Stimulated activated effector memory CD8-positive, alpha-beta T cell treated with anti-CD3 and anti-CD28 coated beads, Interleukin-12 subunit alpha, Interleukin-12 subunit beta, amount 100 ng/mL, for 72 hours (primary cell): ENCODE measurements around the gene PDK1.

Experiments used
- ATAC-seq: fragments of 150-1000 bp; cut with Tn5 transposase; 2 replicates; pipeline ENCODE4 v1.10.0; 2021
- DNase-seq, 2 donors: peaks; one replicate each; pipeline ENCODE4 v3.0.0; 2021 to 2022; ENCODE audit warnings: low spot score in 2 of 2
- H3K27ac Mint-ChIP-seq: one replicate; pipeline ENCODE4 v1.8.0; 2022; ENCODE audit warnings: mild to moderate bottlenecking, mixed read lengths
- H3K36me3 Mint-ChIP-seq: one replicate; pipeline ENCODE4 v1.8.0; 2022; ENCODE audit warnings: mild to moderate bottlenecking, mixed read lengths
- H3K4me1 Mint-ChIP-seq: one replicate; pipeline ENCODE4 v1.8.0; 2022; ENCODE audit warnings: mixed read lengths
- H3K4me3 Mint-ChIP-seq: one replicate; pipeline ENCODE4 v1.8.0; 2022; ENCODE audit warnings: mild to moderate bottlenecking, mixed read lengths
- H3K9me3 Mint-ChIP-seq: one replicate; pipeline ENCODE4 v1.8.0; 2022; ENCODE audit warnings: mixed read lengths

PDK1 gene

DNA sequence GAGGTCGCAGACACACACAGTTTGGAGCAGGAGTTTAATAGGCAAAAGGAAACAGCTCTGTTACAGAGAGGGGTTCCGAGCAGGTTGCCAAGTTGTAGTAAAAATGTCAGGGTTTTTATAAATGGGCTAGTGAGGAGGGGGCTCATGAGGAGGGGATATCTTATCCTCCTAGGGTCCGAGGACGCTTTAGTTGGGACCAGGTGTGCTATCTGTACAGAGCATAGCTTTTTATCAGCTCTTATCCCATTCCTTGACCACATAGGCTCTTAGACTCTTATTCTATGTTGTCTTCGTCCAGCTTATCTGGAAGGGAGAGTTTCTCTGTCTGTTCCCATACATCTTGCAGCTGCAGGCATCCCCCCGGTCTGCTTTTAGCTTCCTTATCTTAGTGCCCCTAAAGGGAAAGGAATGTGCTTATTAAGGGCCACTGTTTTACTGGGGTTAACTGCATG is 44.7 kb downstream of the PDK1 start:
- no peaks in the 10 kb centered on the region for H3K4me1 Mint-ChIP-seq
- H3K9me3 Mint-ChIP-seq = no peaks in the 10 kb centered on the region
- ATAC-seq (no peak), DNase-seq (no peak)
- peaks cover 71% of the 10 kb centered on the region for H3K36me3 Mint-ChIP-seq
- no peak overlapping the region for H3K4me3 Mint-ChIP-seq
- no peak overlapping the region for H3K27ac Mint-ChIP-seq

DNA sequence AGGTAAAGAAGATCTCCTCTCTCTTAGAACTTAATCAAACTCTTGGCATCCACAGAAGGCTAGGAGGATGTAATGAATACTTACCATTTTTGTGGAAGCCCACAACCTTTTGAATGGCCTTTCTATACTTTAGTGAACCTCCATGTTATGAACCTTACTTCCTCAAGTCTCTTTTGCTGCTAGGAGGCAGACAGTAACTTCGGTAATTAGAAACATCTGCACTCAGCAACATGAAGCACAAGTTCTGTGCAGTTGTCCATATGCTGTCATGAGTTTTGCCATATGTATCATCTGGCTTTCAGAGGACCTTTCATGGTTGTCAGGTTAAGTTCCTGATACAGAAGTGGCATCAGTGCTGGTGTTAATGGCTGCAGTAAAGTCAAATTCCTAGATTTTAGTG is 50.4 kb downstream of the PDK1 start:
- no peak for ATAC-seq
- Mint-ChIP-seq H3K9me3 (no peaks in the 10 kb centered on the region), H3K4me3 (no peak overlapping the region), H3K4me1 (no peaks in the 10 kb centered on the region), H3K27ac (no peak overlapping the region), H3K36me3 (peaks cover 65% of the 10 kb centered on the region)
- no peak for DNase-seq

DNA sequence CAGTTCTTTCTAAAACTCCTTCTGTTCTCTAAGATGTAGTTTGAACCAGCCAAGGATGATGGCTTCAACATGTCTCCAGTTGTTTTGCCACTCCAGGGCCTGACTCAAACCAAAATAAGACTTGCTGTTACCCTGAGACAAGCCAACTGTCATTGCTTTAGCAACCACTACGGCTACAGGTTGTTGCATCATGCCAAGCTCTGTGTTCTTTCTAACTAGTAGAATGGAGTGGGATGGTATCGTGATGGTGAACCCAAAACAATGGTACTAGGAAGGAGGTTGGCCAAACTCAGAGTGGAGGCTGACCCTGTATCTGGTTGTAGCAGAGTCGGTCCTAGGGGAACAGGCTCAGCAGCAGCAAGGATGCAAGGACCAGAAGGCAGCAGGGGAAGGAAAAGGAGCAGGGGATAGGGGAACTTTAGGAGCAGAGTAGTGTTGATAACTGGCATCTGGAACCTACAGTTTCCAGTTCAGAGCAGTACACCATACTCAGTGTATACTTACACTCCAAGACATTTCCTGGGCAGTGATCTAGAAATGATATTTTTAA is 51.6 kb downstream of the PDK1 start:
- Mint-ChIP-seq H3K9me3 (no peaks in the 10 kb centered on the region), H3K36me3 (peaks cover 77% of the 10 kb centered on the region), H3K27ac (peak overlapping the region; percentile 55), H3K4me1 (no peaks in the 10 kb centered on the region), H3K4me3 (no peak overlapping the region)
- ATAC-seq (no peak), DNase-seq (no peak)

DNA sequence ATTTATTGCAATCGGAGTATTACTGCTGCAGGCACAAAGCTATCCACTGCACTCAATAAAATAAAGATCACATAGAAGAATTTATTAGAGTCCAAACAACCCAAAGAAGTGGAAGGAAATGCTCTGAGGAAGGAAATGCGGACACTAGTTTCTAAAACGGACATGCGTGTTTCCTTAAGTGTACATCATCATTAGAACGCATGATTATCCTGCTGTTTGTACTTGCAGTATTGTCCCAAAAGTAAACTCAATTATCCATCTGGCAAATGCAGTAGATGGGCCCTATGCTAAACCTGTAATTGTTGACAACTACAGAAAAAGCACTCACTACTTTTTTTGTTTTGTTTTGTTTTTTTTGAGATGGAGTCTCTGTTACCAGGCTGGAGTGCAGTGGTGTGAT is 53.6 kb downstream of the PDK1 start:
- H3K4me1 Mint-ChIP-seq = no peaks in the 10 kb centered on the region
- no peak for DNase-seq
- H3K9me3 Mint-ChIP-seq = no peaks in the 10 kb centered on the region
- H3K36me3 Mint-ChIP-seq = peaks cover 66% of the 10 kb centered on the region
- ATAC-seq = no peak
- no peak overlapping the region for H3K27ac Mint-ChIP-seq
- no peak overlapping the region for H3K4me3 Mint-ChIP-seq

DNA sequence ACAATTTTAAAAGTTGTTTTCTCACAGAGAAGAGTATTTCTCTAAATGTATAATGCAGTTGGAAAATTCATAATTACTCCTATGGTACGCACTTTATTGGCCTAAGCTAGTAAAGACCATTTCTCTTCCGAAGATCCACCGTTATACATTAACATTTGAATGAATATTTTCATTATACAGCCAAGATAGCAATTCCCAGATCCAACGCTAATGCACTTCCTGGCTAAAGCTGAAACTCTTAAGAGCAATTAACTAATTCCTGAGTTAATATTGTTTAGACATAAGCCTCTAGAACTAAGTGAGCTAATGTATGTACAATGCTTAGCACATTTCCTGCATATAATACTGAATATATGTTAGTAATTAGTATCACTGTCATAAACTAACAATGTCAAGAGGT is 56.2 kb downstream of the PDK1 start:
- H3K9me3 Mint-ChIP-seq = no peaks in the 10 kb centered on the region
- H3K4me1 Mint-ChIP-seq = no peaks in the 10 kb centered on the region
- H3K36me3 Mint-ChIP-seq = peaks cover 60% of the 10 kb centered on the region
- no peak overlapping the region for H3K27ac Mint-ChIP-seq
- no peak overlapping the region for H3K4me3 Mint-ChIP-seq
- no peak for DNase-seq
- no peak for ATAC-seq

DNA sequence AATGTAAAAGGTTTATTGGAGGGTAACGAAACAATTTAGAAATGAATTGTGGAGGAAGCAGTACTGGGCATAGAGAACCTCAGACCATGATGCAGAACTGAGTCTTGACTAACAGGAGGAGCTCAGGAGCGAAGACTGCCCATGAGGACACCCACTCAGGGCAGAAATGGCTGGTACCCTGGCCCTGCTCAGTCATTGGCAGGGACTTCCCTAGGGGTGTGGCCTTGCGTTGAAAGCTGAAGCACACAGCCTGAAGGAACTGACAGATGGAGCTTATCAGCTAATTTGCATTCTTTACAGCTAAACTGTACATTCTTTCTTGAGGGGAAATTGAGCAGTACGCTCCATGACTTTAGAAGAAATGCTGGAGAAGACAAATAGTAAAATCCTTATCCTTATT is 57.1 kb downstream of the PDK1 start:
- no peak for DNase-seq
- no peaks in the 10 kb centered on the region for H3K4me1 Mint-ChIP-seq
- H3K27ac Mint-ChIP-seq = no peak overlapping the region
- peaks cover 54% of the 10 kb centered on the region for H3K36me3 Mint-ChIP-seq
- ATAC-seq = no peak
- H3K9me3 Mint-ChIP-seq = no peaks in the 10 kb centered on the region
- no peak overlapping the region for H3K4me3 Mint-ChIP-seq

DNA sequence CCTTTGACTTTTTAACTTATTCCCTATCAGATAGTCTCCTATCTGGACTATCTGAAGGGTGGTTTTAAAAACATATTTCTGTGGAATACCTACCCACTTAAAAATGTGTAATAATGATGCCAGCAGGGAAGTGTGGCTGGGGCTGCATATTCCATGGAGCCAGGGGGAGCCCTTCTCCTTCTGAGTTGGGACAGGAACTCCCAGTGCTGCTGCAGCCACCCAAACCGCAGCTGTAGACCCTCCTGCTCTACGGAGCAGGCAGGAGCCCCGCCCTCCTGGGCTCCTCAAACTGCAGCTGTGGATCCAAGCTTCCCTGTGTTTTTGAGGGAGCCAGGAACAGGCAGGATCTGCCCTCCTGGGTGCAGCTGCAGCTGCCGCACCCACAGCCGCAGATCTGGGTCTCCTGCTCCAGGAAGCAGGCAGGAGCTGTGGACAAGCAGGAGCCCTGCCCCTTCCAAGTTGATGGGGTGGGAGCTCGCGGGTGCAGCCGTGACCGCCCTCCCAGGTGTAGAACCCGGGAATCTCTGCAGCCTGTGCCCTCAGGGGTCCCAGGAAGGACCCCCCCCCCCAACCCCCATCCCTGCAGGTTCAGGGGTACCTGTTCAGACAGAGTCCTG is 57.8 kb downstream of the PDK1 start:
- Mint-ChIP-seq H3K9me3 (no peaks in the 10 kb centered on the region), H3K36me3 (peaks cover 54% of the 10 kb centered on the region), H3K4me3 (no peak overlapping the region), H3K4me1 (no peaks in the 10 kb centered on the region), H3K27ac (no peak overlapping the region)
- ATAC-seq = no peak
- DNase-seq = no peak

DNA sequence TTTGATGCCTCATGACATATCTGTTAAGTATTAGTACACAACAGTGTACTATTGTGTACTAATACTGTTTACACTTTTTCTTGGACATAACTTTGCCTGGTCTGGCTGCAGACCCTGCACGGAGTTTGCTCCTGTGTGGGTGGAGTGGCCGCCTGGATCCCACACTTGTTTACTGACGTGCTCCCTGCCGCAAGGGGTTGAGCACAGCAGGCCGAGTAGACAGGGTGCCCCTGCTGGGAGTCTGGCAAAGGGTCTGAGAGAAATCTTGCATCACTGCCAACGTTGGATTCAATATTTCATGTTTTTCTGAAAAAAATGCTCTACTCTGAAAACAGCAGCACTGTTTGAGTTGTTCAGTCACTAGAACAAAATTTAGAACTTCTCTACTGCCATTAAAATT is 59.0 kb downstream of the PDK1 start:
- Mint-ChIP-seq H3K4me1 (no peaks in the 10 kb centered on the region), H3K4me3 (no peak overlapping the region), H3K9me3 (no peaks in the 10 kb centered on the region), H3K27ac (no peak overlapping the region), H3K36me3 (peaks cover 43% of the 10 kb centered on the region)
- DNase-seq (no peak), ATAC-seq (no peak)

DNA sequence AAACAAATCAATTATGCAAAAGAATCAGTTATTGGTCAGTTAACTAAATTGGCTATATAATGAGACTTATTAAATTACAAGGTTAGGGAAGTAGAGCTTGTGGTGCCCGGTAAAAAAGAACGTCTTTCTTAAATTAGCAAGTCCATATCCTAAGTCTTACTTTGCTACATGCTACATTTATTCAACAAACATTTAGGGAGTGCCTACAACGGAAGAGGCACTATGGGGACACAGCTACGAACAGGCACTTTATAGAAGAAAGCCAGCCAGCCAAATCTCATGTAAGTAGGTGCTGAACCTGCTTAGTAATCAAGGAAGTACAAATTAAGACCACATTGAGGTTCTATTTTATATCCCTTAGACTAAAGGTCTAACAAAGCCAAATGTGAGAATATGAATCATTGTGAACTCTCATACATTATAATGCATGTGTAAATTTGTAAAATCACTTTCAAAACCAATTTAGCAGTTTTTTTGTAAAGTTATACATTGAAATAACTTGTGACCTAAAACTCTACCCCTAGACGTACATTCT is 59.9 kb downstream of the PDK1 start:
- ATAC-seq = no peak
- Mint-ChIP-seq H3K9me3 (no peaks in the 10 kb centered on the region), H3K27ac (no peak overlapping the region), H3K36me3 (peaks cover 34% of the 10 kb centered on the region), H3K4me3 (no peak overlapping the region), H3K4me1 (no peaks in the 10 kb centered on the region)
- no peak for DNase-seq

DNA sequence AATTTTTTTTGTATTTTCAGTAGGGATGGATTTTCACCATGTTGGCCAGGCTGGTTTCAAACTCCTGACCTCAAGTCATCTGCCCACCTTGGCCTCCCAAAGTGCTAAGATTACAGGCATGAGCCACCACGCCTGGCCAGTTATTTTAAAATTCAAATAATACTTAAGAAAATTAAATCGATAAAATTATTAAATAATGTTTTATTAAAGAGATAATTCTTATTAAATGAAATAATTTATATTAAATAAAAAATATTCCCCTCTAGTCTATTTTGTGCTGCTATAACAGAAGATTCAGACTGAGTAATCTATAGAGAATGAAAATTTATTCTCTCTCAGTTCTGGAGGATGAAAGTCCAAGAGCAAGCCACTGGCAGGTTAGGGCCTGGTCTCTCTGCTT is 61.2 kb downstream of the PDK1 start:
- DNase-seq (no peak), ATAC-seq (no peak)
- H3K4me1 Mint-ChIP-seq = no peaks in the 10 kb centered on the region
- H3K9me3 Mint-ChIP-seq = no peaks in the 10 kb centered on the region
- H3K4me3 Mint-ChIP-seq = no peak overlapping the region
- H3K27ac Mint-ChIP-seq = no peak overlapping the region
- peaks cover 21% of the 10 kb centered on the region for H3K36me3 Mint-ChIP-seq

DNA sequence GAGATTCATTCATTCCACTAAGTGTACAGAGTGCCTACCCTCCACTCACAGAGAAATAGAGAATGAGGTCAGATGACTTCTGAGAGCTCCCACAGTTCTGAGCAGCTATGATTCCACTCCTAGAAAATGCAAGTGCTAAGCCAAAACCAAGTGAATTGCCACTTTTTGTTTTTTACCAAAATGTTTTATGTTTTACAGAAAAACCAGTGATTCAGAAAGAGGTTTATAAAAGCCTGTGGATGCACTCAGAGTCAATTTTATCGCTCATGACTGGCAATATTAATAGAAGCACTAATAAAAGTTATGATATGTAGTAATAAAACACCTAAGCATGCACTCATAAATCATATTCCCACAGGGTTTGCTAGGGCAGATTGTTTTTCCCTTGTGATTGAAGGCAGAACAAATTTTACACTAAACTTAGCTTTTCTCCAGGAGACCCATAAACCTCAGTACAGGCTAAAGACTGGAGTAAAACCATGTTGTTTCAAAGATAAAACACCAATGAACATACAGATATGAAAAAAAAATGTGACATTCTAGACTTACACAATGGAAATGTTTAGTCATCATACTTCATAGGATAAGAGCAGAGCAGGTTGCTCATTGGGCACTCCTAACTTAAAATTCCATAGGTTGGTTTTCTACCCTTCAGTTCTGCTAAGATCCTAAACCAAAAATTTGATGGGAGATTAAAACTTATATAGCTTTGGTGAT is 67.5 kb downstream of the PDK1 start:
- no peak for DNase-seq
- Mint-ChIP-seq H3K36me3 (no peaks in the 10 kb centered on the region), H3K9me3 (no peaks in the 10 kb centered on the region)

DNA sequence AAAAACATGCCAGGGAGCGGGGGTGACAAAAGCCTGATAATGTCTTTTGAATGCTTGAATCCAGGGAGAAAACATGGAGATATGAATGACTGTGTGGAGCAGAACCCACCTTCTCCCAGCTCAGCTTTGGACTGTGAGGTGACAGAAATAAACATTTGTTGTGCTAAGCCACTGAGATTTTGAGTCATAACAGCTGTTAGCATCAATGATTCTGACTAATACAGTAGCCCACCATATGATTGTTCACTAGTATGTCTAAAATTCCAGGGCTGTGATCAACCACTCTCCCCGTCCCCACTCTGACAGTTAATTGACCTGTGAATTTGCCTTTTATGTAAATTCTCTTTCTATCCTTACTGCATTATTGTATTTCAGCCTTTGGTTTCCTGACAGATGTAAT is 69.1 kb downstream of the PDK1 start:
- Mint-ChIP-seq H3K36me3 (no peaks in the 10 kb centered on the region), H3K4me1 (no peaks in the 10 kb centered on the region), H3K4me3 (no peak overlapping the region), H3K9me3 (no peaks in the 10 kb centered on the region), H3K27ac (no peak overlapping the region)
- ATAC-seq = peak; percentile 51
- no peak for DNase-seq

More for the DNA sequence above, 67.5 kb downstream of the PDK1 start:
- Mint-ChIP-seq H3K4me3 (no peak overlapping the region), H3K4me1 (no peaks in the 10 kb centered on the region), H3K27ac (no peak overlapping the region)
- ATAC-seq = no peak

DNA sequence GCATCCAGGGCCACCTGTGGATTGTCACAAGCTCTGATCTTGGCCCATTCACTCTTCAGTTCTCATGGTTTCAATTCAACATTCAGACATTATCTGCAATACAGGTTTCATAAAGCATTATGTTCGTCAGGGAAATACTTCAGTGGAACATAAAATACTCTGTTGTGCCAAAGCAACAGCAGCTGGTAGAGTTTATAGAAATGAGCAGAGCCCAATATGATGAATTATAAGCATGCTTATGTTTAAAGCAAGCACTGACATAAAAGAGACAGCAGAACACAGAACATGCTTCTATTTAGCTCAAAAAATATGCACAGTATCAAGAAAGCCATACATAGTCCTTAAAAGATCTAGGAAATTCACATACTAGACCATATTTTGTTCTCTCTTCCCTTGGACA is 71.3 kb downstream of the PDK1 start:
- H3K36me3 Mint-ChIP-seq = no peaks in the 10 kb centered on the region
- DNase-seq = no peak
- ATAC-seq = no peak

DNA sequence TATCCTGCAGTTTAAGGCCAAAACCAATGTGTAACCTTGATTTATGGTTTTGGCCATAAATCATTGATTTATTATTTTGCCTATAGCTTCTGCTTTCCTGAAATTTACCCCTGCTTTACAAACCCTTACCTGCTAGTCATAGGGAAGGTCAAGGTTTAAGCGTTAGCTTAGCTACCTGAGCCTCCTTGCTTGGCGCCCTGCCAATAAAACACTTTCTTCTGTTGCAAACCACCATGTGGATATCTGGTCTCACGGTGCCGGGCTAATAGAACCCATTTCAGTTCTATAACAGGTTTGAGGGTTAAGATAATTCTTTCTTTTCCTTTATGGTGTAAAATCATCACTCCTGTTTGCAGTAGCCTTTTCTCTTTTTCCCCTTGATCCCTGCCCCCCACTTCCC is 72.2 kb downstream of the PDK1 start:
- Mint-ChIP-seq H3K4me1 (no peaks in the 10 kb centered on the region), H3K9me3 (no peaks in the 10 kb centered on the region), H3K27ac (no peak overlapping the region), H3K4me3 (no peak overlapping the region), H3K36me3 (no peaks in the 10 kb centered on the region)
- DNase-seq (no peak), ATAC-seq (no peak)

More for the DNA sequence above, 71.3 kb downstream of the PDK1 start:
- Mint-ChIP-seq H3K4me1 (no peaks in the 10 kb centered on the region), H3K9me3 (no peaks in the 10 kb centered on the region), H3K4me3 (no peak overlapping the region), H3K27ac (no peak overlapping the region)

DNA sequence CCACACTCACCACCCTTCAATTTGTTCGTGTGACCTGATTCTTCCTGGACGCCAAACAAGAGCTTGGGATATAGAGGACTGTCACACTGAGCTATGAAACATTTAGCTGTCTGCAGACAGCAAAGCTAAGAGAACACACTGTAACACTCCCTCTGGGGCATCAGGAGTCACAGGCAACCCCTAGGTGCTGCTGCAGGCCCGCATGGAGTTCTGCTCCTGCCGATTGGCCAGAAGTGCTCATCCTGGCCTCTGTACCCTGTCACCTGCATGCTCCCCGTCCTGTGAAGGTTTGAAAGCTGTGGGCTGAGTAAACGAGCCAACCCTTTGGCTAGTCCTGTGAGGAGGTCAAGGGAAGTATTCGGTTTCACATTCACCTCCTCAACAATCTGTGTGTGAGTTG is 73.7 kb downstream of the PDK1 start:
- Mint-ChIP-seq H3K4me1 (no peaks in the 10 kb centered on the region), H3K27ac (no peak overlapping the region)

DNA sequence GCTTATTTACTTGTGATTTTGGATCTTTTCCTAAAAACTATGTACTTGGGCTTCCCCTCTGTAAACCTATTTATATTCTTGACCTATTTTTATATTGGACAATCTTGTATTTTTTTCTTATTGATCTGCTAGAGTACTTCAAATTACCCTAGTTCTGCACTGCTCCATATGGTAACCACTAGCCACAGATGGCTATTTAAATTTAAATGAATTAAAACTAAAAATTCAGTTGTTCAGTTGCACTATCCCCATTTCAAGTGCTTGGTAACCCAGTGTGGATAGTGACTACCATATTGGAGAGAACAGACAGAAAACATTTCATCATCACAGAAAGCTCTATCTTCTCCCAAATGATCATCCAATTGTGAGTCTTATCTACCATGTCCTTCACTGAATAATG is 74.3 kb downstream of the PDK1 start:
- no peak overlapping the region for H3K4me3 Mint-ChIP-seq
- H3K36me3 Mint-ChIP-seq = no peaks in the 10 kb centered on the region
- H3K27ac Mint-ChIP-seq = no peak overlapping the region

More for the DNA sequence above, 73.7 kb downstream of the PDK1 start:
- no peaks in the 10 kb centered on the region for H3K36me3 Mint-ChIP-seq
- ATAC-seq = no peak
- H3K4me3 Mint-ChIP-seq = no peak overlapping the region
- no peak for DNase-seq
- no peaks in the 10 kb centered on the region for H3K9me3 Mint-ChIP-seq

More for the DNA sequence above, 74.3 kb downstream of the PDK1 start:
- H3K9me3 Mint-ChIP-seq = no peaks in the 10 kb centered on the region
- H3K4me1 Mint-ChIP-seq = no peaks in the 10 kb centered on the region
- ATAC-seq (no peak), DNase-seq (no peak)
